HG02623 (cell line): ENCODE results near the gene KCNH1.

ENCODE experiments used
- ATAC-seq: cut with Tn5 transposase; IDR thresholded peaks from one replicate; pipeline ENCODE4 v1.9.1; 2021; ENCODE audit warnings: moderate library complexity; ENCODE audit not compliant: unreplicated experiment

The KCNH1 gene

GRCh38 chr1:210815641-210816550, 318.1 kb downstream of the KCNH1 start:
- no peak for ATAC-seq

DNA sequence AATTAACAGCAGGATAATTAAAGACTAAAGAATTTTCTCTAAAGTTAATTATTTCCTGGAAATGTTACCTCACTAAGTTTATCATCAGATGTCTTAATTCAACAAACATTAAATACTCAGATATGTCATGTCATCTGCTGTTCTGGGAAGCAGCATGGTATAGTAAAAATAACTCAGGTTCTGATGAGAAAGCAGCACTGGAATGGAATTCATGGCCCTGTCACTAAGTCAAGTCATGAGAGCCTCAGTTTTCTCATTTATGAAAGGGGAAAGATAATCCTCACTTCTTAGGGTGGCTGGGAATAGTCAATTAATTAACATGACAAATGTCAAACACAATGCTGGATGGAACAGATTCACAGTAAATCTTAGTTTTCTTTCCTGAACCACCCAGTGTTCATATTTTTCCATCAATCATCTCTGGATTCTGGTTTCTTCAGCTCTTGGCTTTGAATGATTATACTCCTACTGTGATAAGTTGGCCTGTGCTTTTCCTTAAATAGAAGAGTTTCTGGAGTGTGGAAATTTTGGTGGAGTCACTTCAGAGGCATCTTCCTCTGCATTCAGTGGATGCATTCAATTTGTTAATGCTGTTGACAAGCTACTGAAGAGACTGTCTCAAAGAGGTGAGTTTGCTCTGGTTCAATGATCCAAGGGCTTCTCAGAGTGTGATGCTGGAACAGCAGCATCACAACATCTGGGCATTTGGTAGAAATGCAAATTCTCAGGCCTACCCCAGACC, 319.4 kb downstream of the KCNH1 start:
- no peak for ATAC-seq

DNA sequence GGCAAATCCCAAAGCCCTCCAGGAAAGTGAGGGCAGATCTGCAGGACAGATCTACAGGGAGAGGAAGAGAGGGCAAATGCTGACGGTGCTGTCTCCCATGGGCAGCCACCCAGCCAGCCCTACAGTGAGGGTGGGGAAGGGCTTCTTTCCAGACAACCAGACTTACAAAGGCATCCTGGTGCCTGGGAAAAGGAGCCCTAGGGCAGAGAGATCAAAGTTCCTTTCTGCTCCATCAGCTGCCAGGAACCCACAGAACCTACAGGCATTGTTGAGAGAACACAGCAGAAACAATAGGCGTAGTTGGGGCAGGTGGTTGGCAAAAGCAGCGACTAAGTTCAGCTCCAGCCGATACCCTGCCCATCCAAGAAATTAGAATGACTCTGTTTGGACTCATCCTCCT, 332.4 kb downstream of the KCNH1 start:
- ATAC-seq = no peak

GRCh38 chr1:210800756-210801155, 333.2 kb downstream of the KCNH1 start:
- no peak for ATAC-seq

GRCh38 chr1:210800301-210800700, 333.6 kb downstream of the KCNH1 start:
- ATAC-seq = no peak

GRCh38 chr1:210797422-210797821, 336.5 kb downstream of the KCNH1 start:
- no peak for ATAC-seq

DNA sequence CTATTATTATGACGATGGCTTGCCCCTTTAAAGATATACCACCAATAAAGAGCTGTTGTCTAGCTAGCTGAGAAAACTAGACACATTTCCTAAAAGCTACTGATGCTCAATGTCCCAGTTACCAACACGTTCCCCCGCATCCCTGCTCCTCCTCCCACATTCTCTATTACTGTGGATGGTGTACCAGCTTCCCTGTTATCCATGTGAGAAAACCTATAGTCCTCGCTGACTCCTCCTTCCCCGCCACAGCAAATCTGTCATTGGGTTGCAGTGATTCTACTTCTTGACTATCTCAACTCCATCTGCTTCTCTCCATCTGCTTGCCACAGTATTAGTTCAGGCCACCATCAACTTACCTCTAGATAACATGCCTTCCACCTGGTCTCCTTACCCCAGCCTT, 337.5 kb downstream of the KCNH1 start:
- ATAC-seq = no peak

- ATAC-seq = no peak
Measured at GRCh38 chr1:210794445-210794844, 339.5 kb downstream of the KCNH1 start.

DNA sequence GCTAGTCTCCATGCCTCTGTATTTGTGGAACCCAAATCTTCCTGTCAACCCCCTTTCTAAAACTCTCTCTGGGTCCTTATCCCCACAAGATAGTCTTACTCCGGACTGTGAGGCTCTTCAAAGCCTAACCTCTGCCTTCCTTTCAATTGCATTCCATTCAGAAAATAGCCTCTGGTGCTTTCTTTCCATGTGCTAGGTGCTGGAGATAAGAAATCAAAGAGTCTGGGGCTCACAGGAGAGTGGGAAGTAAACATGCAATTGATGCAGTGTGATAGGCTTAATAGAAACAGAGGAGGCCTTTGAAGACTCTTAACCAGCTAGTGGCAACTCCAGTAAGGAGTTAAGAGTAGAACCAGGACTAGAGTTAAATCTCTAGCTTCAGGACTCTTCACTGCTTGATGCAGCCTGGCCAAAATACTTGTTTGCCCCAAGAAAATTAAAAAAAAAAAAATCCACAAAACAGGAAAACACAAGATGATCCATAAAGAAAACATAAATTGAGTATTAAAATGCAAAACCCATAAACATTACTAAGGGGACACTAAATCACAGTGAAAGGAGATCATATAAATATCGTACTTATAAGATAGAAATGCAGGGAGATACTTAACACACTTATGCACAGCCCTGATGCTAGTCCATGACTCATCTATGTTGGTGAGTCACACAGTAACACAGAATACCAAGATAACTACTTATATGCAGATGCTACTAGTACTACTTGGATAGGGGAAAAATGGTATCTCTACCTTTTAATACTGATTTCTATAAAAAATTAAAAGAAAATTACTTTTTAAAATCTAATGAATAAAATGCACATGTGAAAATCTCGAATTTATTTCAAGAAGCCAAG, 341.5 kb downstream of the KCNH1 start:
- ATAC-seq = no peak

- ATAC-seq = no peak
Measured at GRCh38 chr1:210790196-210790595, 343.8 kb downstream of the KCNH1 start.

DNA sequence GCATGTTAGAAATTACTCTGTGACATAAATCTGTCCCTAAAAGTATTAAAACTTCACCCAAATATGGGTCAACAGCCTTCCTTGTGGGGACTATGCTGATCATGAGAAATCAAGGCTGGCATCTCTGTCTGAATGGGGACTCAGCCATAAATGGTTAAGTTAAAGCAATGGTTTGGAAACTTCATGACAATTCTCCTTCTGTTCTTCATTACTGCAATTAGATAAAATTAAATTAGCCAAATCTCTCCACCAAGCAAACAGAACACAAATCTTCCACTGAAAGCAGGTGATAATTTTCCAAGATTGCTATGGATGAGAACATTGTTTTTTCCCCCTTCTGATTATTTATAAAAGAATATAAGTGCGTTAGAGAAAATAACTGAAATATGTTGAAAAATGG, 346.1 kb downstream of the KCNH1 start:
- ATAC-seq = no peak

DNA sequence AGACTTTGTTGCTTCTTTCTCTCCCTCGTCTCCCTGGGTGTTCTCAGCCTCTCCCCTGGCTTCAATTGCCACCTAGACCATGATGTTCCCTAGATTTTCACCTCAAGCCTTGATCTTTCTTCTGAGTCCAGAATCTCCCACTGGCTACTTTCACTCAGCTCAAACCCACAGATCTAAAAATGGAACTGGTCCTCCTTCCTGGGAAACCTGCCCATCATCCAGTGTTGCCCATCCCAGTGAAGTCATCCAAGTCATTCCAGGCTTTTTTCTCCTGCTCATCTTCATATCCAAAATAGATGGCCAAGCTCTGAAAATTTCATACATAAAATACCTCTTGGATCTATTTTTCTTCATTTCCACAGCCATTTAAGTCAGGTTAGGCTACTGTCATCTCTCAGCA, 347.4 kb downstream of the KCNH1 start:
- no peak for ATAC-seq

GRCh38 chr1:210783925-210784324, 350.0 kb downstream of the KCNH1 start:
- no peak for ATAC-seq

DNA sequence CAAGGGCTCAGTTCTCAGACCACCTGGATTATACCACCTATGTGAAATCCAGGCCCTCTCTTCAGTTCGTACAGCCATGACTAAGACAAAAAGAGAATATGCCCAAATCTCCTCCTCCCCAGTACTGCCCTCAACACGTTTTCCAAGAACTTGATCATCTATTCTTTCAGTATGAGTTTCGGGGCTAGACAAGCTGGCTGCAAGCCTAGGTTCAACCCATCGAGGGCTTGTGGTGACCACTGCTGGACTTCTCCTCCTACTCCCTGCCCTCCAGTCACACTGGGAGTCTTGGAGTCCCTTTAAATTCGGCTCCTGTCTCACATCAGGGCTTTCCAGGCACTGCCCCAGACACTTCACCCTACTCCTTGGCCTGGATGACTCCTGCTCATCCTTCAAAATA, 352.3 kb downstream of the KCNH1 start:
- ATAC-seq = no peak

DNA sequence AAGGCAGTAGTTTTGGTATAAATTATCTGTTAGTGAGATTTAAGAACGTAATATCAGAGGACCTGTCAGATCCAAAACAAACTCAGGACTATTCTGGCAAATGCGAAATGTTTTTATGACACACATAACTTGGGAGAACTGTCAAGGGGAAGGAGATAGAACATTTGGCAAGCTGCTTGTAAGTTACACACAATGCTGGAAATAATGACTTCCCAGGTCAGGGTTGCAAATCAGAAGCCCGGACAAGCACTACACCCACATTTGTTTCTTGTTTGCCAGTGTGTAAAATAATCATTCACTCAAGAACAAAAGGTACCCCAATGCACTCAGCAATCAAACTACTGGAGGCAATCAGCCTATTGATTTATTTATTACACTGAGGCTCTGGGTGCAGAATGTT, 354.7 kb downstream of the KCNH1 start:
- no peak for ATAC-seq

DNA sequence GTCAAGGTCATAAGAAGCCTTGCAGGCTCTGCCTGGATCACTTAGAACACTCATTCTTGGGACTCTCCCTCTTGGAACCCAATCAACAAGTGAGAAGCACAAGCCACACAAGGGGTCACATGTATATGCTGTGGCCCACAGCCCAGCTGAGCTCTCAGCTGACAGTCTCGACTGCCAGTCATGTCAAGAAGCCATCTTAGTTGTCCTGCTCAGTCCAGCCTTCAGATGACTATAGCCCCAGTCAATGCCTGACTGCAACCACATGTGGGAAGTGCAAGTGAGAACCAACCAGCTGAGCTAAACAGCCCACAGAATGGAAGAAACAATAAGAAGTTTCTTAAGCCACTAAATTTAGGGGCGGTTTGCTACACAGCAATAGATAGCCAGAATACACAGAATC, 356.0 kb downstream of the KCNH1 start:
- ATAC-seq = no peak

- no peak for ATAC-seq
Measured at GRCh38 chr1:210776712-210777111, 357.2 kb downstream of the KCNH1 start.

DNA sequence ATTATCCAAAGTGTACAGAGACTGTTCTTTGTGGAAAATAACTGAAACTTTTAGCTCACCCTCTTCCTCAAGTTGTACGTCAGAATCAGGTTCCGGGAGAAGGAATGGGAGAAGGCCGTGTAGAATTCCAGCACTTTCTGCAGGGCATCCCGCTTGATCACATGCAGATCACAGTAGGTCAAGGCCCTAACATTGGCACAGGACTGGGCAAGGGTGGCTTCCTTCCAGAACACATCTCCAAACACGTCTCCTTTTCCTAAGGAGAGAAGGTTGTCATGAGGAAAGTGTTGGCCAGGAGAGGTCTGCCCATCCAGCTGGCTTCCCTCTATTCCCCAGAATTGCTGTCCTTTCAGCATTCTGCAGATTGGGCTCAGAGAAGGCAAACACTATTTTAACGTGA, 358.7 kb downstream of the KCNH1 start:
- ATAC-seq = no peak

DNA sequence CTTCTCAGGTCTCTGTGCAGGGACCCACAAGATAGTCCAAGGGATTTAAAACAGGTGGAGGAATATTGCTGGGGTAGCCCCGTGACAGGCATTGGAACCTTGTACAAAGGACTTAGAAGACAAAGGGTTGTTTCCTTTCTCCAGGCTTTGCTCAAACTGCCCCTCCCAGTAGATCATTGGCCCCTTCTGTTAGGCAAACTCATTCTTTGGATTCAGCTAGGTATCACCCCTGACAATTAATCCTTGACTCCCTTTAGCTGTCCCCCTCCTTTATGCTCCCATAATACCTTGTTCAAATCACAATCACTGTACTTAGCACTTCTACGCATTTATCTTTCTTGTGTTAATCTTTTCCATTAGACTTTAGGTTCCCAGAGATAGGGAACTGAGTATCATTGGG, 360.5 kb downstream of the KCNH1 start:
- no peak for ATAC-seq

- no peak for ATAC-seq
Measured at GRCh38 chr1:210771131-210771530, 362.8 kb downstream of the KCNH1 start.

GRCh38 chr1:210770396-210770984, 363.5 kb downstream of the KCNH1 start:
- ATAC-seq = no peak
